Kidney tubule cell (primary cell): Measurements from ENCODE around the gene CNDP2.

ENCODE experiments used
- DNase-seq: peaks from one replicate; pipeline ENCODE4 v3.0.0-alpha.2; 2018; ENCODE audit warnings: low spot score

The CNDP2 gene

DNA sequence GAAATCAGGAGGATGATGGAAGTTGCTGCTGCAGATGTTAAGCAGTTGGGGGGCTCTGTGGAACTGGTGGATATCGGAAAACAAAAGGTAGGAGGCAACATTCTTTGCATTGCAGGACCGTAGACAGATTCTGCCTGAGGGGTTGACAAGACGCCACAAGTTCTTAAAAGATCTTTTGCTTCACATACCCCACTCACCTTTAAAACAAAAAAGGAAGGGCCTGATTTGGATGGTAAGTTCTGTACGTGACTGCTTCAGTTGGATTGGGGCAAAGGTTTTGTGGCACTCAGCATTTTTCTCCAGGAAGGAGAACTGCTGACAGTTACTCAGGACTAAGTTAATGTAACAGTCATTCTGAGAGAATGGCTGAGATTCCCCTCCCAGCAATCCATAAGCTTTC lies 5.2 kb downstream of the CNDP2 start:
- DNase-seq, result peak; percentile 76

DNA sequence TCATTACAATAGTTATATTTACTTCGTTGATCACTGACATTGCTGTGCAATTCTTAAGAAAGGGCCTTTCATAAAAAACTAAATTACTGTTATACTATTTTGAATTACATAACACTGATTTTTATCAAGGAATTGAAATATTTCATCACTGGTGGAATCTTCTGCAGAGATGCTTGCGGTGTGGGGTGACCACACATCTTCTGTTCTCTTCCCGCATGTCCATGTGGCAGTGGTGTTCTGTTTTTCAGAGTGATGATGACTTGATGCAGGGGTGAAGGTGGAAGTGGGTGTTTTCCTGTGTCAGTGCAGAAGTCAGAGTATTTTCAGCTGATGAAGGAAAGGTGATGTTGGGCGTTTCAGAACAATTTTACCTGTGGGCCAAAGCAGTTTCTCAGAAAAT lies 7.0 kb downstream of the CNDP2 start:
- DNase-seq, result no peak

DNA sequence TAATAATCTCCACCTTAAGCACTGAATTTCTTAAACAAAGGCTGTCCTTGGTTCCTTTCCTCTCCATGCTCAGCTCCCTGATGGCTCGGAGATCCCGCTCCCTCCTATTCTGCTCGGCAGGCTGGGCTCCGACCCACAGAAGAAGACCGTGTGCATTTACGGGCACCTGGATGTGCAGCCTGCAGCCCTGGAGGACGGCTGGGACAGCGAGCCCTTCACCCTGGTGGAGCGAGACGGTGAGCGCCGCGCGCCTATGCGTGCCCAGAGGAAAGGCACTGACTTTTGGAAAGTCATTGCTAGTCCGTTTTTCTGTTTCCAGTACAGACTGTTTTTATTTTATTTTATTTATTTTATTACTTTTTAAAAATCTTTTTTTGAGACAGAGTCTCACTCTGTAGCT lies 9.6 kb downstream of the CNDP2 start:
- DNase-seq, result no peak

DNA sequence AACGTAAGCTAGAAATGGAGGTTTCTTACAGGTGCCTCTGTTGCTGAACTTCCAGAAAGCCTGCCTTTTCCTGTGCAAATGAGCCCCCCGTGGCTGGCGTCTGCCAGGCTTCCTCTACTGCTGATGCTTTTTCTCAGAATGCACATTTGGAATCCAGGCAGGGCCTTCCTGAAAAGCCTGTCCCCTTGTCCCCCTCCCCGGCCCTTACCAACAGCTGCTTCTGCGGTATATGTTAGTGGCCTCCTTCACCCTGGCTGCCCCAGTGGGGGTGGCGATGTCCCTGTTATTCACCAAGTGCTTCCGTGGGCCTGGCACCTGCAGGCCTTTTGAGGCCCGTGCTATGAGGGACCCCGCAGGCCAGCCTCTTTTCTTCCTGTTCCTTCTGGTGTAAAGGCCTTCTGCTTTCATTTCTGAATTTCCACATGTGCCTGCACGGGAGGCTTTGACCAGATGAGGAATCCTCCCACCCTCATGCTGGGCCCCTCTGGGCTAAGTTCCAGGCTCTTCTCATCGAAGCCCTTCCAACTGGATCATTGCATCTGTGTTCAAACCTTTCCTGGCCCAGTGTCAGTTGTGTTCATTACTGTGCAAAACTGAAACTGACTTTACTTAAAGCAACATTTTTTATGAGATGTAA lies 10.4 kb downstream of the CNDP2 start:
- no peak for DNase-seq

DNA sequence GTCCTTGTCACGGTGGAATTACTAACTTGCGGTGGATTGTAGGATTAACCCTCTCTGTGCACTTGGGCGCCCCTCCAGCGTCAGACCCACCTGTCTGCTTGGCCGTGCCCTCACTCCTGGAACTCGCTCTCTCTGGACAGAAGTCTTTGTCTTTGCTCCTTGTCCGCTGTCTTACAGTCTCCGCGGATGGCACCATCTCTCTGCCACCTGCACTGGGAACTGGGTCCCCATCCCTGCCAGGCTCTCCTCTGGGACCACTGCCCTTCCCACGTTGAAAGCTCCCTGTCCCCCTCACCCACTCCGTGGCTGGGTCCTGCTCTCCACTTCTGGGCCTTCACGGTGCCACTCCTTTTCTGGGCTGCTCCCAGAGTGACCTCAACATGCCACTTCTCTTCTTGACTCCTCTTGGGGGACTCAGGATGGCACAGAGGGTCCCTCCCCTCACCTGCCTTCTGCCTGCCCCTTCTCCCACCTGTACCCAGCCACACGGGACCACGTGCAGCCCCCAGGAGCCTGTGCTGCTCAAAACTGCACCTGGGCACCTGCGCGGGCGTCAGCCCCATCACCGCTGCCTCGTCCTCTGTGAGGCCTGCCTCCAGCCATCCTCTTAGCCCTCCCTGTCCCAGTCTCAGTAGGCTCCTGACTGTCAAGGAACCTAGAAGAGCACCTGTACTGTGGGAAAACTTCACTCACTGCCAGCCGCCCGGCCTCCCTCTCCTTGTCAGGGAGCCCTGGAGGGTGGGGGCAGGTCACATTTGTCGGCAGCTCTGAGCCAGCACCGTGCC lies 11.1 kb downstream of the CNDP2 start:
- DNase-seq, result no peak

DNA sequence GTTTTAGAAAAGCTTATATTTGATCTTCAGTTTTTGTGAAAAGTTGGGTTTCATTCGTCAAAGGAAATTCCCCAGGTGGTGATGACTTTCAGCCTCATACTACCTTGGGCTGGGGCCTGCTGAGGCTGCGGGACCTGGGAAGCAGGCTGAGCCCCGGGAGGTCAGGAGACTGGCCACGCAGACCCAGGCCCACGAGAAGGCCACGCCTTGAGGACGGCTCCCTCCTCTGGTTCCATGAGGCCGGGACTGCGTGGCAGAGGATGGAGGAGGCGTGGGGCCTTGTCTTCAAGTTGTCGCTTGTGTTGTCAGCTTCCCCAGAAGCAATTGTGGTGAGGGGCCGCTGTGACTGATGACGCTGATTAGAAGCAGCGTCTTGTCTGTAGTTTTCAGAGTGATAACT lies 11.8 kb downstream of the CNDP2 start:
- no peak for DNase-seq

DNA sequence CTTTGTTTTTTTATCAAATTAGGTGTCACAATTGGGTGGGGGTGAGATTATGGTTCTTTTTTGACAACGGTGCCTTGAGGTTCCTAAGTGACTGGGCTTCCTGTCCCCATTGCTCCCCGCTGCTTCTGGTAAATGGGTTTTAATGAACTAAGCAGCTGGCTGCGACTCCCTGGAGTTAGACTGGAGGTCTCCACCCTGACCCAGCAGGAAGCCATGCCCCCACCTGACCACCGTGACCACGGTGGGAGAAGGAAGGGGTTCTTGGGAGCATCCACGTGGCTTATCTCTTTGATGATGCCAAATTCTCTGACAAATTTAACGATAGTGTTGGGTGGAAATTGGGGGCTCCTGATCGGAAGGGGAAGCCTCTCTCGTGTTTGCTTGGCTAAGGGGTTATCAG lies 12.2 kb downstream of the CNDP2 start:
- no peak for DNase-seq

DNA sequence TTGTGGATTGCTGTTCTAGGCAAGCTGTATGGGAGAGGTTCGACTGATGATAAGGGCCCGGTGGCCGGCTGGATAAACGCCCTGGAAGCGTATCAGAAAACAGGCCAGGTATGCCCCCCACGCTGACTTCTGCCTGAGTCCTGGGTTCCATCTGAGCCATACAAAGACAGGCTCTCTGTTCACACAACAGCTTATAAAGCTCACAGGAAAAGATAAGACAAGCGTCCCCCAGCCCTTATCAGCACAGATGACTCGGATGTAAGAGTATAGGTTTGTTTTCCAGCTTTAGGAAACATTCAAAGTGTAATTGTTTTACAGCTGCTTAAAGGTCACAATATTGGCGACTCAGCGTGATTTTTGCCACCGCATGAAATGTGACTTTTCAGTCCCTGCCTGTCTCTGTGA lies 12.7 kb downstream of the CNDP2 start:
- no peak for DNase-seq

DNA sequence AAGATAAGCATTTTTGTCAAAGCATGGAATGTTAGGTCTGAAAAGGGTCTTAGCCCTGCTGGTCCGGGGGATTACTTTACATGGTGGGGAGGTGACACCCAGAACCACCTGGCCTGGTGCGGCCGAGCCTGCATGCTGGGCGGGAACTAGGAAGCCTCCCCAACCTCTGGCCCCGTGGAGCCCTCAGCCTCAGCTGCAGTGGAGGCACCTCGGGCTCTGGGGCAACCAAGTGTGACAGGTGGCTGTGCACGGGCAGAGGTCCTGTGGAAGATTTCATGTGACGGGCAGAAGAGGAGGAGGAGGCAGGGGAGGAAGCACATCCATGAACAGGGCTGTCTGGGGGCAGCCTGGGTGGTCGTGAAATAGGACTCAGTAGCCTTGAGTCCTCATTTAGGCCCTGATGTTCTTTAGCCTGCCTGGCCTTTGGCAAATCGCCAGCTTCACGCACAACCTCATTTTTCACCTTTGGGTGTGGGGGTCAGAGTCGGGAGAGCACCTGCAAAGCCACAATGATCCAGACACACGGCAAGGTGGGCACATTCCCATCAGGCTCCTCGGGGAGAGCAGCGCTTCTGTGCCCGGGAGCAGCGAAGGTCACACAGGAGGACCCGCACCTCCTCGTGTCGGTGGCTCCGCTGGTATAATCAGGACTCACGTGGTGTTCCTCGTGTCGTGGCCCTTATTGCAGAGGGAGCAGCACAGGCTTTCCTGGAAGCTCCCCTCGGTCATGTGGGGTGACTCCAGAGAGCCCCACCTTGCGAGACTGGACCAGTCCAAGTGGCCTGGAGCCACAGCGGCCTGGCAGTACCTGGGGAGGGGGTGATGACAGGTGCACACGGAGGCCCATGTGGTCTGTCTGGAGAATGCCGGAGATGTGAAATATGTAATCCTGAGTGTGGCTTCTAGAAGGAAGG lies 13.9 kb downstream of the CNDP2 start:
- DNase-seq, result no peak

DNA sequence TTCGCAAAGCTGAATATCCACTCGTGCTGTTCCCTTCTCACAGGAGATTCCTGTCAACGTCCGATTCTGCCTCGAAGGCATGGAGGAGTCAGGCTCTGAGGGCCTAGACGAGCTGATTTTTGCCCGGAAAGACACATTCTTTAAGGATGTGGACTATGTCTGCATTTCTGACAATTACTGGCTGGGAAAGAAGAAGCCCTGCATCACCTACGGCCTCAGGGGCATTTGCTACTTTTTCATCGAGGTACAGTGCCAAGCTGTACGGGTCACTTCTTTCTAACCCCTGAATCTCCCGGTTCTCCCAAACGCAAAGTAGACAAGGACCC lies 14.6 kb downstream of the CNDP2 start:
- DNase-seq, result no peak

DNA sequence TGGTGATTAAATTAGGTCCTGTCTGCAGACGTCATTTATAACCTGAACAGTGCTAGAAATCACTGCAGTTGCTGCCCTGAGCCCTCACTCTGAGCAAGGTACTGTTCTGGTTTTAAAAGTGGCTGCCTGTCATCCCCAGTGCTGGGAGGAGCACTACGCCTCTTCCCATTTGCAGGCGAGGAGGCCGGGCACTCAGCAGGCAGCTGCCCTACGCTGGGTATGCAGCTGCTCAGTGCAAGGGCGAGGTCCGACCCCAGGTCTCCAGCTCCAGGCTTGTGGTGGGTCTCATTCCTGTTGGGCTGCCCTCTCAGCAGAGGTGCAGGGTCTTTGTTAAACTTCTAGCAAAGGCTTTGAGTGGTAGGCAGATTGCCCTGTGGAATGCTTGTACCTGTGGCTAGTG lies 15.7 kb downstream of the CNDP2 start:
- no peak for DNase-seq

DNA sequence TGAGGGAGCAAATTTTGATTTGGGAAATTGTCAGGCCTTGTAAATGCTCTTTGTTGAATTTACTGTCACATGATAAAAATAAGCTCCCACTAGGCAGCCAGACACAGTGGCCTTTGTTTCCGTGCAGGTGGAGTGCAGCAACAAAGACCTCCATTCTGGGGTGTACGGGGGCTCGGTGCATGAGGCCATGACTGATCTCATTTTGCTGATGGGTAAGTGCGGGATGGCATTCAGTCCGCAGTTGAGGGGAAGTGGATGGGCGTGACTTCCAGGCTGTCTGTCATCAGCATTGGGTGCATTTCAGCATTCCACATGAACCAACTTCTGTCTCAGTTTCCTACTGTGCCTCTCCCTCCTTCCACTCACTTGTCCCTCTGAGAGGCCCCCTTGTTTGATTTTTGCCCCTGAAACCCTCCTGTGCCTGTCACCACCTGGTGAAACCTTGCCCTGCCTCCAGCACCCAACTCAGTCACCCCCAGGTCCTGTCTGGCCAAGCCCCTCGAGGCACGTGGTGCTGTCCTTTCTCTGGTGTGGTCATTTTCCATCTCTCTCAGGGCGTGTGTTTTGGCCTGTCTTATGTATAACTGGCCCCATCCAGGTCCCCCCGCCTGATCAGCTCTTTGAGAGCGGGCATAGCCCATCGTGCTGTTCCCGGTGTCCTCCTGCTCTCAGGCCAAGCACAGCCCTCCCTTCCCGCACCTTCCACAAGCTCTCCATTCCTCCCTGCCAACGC lies 16.3 kb downstream of the CNDP2 start:
- no peak for DNase-seq

DNA sequence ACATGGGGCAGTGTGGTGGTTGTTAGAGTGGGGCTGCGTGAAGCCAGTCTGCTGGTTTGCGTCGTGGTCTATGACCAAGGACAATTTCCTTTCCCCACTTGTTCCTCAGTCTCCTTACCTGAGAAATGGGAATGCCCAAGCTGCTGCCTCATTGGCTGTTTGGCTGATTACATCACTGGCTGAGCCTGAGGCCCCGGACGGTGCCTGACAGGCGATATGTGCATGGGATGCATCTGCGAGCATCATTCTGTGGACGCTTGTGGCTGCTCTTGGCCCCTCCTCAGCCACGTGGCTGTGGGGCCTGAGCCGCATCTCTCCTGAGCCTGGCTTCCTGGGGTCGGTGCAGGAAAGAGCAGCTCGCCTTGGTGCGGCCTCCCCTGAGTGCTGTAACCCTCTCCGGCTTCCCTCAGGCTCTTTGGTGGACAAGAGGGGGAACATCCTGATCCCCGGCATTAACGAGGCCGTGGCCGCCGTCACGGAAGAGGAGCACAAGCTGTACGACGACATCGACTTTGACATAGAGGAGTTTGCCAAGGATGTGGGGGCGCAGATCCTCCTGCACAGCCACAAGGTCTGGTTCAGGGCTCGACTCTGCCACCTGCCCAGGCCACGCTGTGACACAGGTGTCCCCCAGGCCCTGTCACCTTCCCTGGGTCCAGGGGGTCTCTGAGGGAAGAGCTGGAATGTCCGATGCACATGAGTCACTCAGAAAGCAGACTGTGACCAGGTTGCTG lies 17.2 kb downstream of the CNDP2 start:
- DNase-seq, result no peak

DNA sequence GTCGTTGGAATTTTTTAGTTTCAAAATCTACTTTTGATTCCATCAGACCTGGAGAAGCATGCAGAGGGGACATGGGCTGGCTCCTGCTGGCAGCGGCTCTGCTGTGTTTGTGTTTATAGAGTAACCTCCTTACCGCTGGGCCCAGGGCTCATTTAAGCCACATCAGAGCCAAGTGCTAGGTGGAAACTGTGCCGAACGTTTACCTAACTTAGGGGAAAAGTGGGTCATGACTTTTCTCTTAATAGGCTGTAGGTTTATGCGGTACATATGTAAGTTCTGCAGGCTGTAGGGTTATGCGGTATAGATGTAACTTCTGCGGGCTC lies 17.7 kb downstream of the CNDP2 start:
- DNase-seq, result no peak

DNA sequence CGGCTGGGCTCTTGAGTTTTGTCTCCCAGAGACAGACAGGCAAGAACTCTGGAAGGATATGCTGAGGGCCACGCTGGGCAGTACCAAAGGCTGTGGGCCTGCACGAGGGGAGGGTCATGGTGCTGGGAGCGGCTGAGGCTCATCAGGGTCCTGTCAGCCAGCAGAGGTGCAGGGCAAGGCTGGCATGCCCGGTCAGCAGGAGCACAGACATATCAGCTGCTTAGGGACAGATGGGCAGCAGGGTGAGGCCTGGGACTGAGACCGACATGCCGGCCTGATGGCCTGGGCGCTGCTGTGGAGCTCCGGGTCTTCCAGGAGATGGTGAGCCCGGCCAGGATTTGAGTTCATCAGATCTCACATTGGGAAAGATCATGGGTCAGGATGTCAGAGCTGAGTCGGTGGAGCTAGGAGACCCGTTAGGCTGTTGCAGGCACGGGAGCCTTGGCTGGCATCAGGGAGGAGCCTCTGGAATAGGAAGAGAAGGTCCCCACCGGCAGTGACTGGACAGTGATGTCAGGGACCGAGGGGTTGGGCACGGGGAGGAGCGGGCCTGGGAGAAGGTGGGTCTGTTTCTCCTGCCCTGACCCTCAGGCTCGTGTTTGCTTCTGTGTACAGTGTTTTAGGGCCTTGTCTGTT lies 18.8 kb downstream of the CNDP2 start:
- DNase-seq, result no peak

DNA sequence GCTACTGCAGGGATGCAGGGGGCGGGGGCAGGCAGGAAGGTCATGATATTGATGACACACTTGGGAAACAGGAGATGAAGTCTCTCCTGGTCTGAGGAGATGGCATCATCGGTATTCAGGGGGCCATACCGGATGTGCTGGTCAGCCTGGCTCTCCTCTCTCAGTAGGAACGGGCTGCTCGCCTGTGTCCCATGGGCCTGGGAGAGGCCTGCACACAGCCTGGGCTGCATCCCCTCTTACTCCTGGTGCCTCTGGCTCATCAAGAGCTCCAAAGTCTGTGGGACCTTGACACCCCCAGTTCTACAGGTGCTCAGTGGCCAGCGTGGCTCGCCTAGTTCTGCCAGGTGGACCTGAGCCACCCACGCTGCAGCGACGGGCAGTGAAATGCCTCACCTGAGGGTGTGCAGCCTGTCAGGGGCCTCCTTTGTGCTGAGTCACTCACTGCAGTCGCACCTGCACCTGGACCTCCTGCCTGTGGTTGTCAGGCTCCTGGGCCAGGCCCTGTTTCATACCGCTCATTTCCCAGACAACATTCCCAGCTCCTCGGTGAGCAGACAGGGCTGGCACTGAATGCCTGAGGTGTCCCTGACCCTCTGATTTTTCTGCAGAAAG lies 19.6 kb downstream of the CNDP2 start:
- DNase-seq, result no peak

DNA sequence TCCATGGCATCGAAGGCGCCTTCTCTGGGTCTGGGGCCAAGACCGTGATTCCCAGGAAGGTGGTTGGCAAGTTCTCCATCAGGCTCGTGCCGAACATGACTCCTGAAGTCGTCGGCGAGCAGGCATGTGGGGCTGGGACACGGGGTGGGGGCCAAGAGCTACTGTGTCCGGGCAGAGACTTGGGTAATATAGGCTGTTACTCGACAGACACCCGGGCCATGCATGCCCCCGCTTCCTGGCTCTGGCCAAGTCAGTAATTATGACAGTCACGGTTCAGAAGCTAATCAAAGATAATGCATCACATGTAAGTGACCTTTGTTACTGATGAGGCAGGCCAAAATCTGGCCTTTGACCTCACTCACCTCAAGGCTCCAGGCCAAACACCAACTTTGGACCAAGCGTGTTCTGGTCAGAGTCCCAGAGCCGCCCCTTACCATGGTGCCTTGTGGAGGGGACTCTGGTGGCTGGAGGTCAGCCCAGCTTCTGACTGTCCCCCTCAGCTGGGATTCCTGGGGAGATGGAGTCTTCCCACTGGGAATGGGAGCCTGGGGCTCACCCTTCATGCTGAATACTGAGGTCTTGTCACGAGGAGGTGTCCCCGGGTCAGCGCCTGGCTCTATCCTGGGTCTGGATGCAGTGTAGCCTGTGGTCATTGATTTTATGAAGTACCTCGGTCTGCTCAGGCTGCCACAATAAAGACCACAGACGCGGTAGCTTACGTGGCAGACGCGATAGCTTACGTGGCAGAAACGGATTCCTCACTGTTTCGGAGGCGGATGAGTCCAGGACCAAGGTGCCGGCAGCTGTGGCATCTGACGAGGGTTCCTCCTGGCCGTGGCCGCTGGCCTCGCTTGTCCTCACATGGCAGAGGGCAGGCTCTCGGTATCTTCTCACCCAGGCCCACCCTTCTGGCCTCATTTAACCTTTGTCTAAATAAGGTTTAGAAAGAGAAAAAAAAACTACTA lies 20.4 kb downstream of the CNDP2 start:
- DNase-seq, result no peak

DNA sequence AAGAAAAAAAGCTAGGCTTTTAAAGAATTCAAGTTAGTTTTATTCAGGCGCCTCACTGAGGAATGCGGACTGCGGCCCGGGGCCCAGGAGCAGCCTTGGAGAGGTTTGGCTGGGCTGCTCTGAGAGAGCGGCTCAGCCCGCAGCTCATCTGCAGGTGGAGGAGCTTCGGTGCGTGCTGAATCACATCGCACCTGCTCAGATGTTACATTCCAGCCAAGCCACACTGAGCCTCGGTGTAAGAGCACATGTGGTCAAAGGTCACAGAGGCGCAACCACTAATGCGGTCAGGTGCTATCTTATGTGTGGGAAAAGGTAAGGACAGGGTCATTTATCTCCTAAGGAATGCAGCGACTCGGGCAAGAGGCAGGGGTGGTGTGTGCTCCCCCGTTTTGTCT lies 21.1 kb downstream of the CNDP2 start:
- DNase-seq, result no peak

DNA sequence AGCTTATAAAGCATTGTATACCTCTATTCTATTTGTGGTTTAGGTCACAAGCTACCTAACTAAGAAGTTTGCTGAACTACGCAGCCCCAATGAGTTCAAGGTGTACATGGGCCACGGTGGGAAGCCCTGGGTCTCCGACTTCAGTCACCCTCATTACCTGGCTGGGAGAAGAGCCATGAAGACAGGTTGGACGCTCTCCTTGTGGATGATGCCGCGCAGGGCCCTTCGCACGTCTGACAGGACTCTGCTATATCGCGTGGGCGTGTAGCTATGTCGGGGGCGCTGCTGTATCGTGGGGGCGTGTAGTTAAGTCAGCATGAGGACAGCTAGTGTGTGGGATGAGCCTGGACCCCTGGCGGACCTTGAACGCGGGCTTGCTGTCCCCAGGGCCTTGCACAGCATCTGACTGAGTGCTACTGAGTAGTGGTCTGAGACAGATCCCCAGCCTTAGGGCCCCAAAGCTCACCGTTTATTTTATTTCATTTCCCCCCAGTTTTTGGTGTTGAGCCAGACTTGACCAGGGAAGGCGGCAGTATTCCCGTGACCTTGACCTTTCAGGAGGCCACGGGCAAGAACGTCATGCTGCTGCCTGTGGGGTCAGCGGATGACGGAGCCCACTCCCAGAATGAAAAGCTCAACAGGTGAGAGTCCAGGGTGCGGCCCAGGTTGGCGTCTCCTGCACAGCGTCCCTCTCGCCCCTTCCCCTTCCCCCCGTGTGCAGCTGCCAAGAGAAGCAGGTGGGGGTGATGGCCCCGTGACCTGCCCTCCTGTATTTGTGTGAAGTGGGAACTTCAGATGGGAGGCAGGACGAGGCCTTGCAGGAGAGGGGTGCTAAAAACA lies 22.5 kb downstream of the CNDP2 start:
- no peak for DNase-seq
